Mononuclear cell (primary cell): ENCODE results near the gene DERL2. TPM values are rescaled to one million over a fixed set of nuclear protein-coding genes. Genes with fewer than 3 reads are reported as not detected.
A peak's percentile ranks its signal among the peaks of the same experiment; 100 is the strongest.

Experiments used
- H3K27me3 ChIP-seq: 2 replicates; pipeline ENCODE4 v1.6.0; 2011; ENCODE audit warnings: low read length, control low read depth; ENCODE audit not compliant: insufficient read depth
- H3K4me1 ChIP-seq: 2 replicates; pipeline ENCODE4 v1.5.1; 2011; ENCODE audit warnings: mild to moderate bottlenecking, low read length, control low read depth; ENCODE audit not compliant: insufficient read depth
- H3K4me3 ChIP-seq: 2 replicates; pipeline ENCODE4 v1.5.1; 2011; ENCODE audit warnings: mild to moderate bottlenecking, low read length, moderate library complexity
- H3K9me3 ChIP-seq: 2 replicates; pipeline ENCODE4 v1.5.1; 2011; ENCODE audit warnings: low read depth, mild to moderate bottlenecking, control low read depth, low read length
- total RNA-seq: library from RNA; depleted of rRNA; stranded (reverse); fragments of >200 nt; gene quantifications from one replicate; pipeline ENCODE4 v1.2.3, GENCODE V29; 2012

The DERL2 gene
- 49.4 TPM for total RNA-seq

DNA sequence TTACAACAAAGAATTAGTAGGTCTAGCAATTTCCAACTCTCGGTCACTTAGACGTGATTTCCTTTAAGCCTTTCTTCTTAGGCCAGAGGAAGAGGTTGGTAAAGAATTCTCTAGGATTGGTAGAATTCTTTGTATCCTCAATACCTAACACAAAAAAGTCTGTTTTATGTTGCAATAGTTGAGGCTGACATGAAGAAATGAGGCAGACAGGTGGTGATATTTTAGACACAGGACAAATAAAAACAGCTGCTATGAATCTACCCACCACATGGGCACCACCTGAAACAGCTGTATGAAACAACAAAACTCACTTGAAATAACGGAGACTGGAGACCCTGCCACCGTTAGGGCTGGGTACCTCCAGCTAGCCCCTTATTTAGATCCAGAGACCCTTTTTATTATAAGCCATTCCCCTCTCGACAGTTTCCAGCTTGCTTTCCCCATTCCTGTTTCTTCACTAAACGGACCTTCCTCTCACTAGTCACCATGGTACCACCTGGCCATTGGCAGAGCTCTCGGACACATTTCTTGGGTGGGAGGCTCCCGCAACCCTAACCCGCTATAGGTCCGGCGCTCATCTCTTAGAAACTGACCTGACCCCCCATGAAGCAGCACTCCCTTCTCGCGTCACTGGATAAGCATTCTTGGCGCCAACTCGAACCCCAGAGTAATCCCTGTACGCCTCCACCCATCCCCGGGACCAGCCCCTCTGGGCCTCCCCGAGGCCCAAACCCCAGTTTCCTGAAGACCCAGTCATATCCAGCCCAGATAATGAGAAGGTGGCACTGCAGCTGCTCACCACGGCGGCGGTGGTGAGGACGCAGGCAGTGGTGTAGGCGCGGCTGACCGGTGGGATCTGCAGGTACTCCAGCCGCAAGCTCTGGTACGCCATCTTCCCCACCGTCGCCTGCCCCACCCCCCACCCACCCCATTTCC is at the start of gene DERL2:
Gene DERL2 (minus strand): TSS at position 909 of the 936 bp plus-strand sequence. CDS start 17 bp downstream, at position 892.
- Histone ChIP-seq H3K9me3 (no peaks in the 10 kb centered on the region), H3K4me1 (peaks cover 33% of the 10 kb centered on the region), H3K4me3 (peak within 1 kb of the TSS; percentile 99), H3K27me3 (no peaks in the 10 kb centered on the region)

DNA sequence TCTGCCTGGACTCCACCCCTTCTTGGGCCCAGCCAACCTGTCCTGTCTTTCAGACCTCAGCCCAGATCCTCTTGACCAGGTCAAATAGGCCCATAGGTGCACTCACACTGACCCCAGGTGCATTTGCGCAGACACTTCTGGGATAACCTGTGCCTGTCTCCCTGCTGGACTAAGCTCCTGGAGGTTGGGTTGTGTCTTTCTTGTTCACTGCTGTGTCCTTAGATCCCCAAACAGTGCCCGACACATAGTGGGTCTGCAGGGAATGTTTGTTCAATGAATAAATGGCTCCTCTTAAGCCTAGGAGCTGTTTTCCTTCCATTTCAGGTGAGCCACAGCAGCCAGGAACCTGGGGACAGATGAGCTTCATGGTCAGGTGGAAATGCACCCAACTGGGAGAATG is 49.5 kb upstream of the DERL2 start:
- Histone ChIP-seq H3K4me1 (no peaks in the 10 kb centered on the region), H3K9me3 (no peaks in the 10 kb centered on the region), H3K4me3 (no peak overlapping the region), H3K27me3 (no peaks in the 10 kb centered on the region)

DNA sequence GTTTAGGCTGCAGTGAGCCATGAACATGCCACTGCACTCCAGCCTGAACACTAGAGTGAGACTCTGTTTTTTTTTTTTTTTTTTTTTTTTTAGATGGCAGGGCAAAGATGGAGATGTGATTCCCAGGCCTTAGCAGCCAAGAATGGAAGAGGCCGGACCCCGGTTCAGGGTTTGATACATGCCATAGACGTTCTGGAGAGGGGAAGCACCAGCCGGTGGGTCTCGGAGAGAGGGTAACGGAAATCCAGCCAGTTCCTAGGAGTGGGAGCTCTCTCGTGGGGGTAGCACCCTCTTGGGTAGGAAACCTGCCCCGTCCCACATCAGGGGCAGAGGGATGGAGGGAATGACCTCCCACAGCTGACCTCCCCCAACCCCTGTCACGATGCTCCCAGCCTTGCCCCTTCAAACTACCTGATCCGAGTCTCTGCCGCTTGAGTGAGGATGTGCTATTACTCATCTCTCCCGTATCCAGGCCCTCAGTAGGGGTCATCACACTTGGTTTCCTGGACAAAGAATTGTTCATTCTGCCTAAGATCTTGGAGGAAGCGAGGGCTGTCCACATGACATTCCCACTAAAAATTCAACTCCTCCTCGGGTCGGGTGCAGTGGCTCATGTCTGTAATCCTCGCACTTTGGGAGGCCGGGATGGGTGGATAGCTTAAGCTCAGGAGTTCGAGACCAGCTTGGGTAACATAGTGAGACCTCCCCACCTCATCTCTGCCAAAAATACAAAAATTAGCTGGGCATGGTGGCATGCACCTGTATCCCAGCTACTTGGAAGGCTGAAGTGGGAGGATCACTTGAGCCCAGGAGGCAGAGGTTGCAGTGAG is 47.7 kb upstream of the DERL2 start:
- Histone ChIP-seq H3K9me3 (no peaks in the 10 kb centered on the region), H3K4me1 (no peaks in the 10 kb centered on the region), H3K4me3 (no peak overlapping the region), H3K27me3 (no peaks in the 10 kb centered on the region)

DNA sequence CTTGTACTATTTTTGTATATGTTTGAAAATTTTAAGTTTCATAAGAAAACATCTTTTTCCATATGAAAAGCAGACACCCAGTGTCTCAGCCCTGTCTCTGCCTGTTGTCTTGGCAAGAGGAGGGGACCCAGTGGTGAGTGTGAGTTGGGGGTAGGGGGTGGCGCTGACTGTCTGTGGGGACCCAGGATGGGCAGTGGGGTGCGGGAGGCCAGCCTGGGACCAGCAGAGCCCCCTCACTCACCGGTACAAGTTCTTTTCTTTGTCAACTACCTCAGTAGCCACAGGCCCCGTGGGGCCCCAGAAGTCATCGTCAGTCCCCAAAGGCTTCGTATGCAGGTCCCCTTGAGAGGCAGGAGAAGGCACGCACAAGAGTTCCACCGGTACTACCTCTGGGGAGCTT is 46.6 kb upstream of the DERL2 start:
- Histone ChIP-seq H3K9me3 (no peaks in the 10 kb centered on the region), H3K4me3 (no peak overlapping the region), H3K4me1 (no peaks in the 10 kb centered on the region), H3K27me3 (no peaks in the 10 kb centered on the region)

DNA sequence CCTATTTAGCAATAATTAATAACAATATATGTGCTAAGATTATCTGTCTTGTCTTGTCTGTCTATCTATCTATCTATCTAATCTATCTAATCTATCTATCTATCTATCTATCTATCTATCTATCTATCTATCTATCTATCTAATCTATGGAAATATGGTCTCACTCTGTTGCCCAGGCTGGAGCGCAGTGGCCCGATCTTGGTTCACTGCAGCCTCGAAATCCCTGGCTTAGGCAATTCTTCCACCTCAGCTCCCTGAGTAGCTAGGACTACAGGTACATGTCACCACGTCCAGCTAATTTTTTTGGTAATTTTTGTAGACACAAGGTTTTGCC is 45.1 kb upstream of the DERL2 start:
- Histone ChIP-seq H3K4me1 (no peaks in the 10 kb centered on the region), H3K4me3 (no peak overlapping the region), H3K27me3 (no peaks in the 10 kb centered on the region), H3K9me3 (no peaks in the 10 kb centered on the region)

DNA sequence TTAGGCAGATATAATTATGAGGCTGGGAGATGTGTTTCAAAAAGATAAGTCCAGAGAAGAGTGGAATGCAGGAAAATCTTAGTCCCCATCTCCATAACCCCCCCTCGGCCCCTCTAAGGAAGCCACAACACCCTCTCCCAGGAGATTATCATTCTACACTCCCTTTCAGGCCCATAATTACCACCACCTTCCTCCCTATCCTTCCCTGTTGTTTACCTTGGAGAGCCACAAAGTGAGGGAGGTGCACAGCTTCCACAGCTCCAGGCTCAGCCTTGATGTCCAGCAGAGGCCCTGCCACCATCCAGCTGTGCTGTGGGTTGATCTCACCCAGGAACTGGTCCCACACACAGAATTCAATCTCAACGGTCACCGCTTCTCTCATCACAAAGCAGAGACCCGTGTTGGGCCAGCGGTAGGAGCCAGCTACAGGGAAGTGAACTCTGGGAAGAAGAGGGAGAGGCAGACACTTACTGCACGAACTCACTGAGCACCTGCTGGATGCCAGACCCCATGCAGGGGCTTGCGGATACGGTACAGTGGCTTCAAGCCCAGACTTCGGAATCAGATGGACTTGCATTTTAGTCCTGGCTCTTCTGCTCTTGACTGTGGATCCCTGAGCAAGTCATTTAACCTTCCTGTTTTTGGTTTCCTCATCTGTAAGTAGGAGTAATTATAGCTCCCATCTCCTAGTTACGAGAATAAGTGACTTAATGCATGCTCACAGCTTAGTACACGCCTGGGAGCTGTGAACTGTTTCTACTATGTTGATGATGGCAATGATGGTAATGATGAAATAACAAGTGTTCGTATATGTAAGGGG is 44.5 kb upstream of the DERL2 start:
- H3K4me3 ChIP-seq, result no peak overlapping the region
- H3K9me3 ChIP-seq, result no peaks in the 10 kb centered on the region
- H3K27me3 ChIP-seq, result no peaks in the 10 kb centered on the region
- no peaks in the 10 kb centered on the region for H3K4me1 ChIP-seq

DNA sequence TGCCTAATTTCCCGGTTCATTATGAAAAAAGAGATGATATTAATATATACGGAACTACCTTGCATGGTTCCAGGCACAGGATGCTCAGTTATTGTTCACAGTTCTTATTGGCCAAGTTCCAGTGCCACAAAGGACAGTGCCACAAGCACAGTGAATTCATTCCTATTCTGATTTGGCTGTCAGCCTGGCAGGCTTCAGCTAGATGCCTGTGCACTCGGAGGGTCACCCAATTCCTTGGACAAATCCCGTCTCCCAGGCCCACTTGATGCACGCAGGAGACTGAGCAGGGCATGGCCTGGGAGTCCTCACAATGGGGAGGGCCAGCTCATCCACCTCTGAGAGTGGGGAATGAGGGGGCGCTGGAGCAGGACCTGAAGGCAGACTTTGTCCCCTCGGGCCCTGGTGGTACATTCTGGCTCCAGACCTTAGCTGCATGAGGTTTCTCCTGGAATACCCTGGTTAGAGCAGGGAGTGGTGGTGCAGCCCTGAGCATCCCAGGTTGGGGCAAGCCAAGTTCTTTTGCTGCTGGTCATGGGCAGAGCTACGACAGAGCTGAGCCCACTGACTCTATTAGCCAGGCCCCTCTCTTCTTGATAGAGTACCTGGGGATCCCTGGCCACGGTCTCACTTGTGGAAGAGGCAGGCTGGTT is 41.7 kb upstream of the DERL2 start:
- H3K4me3 ChIP-seq, result no peak overlapping the region
- H3K27me3 ChIP-seq, result no peaks in the 10 kb centered on the region
- no peaks in the 10 kb centered on the region for H3K4me1 ChIP-seq
- no peaks in the 10 kb centered on the region for H3K9me3 ChIP-seq

DNA sequence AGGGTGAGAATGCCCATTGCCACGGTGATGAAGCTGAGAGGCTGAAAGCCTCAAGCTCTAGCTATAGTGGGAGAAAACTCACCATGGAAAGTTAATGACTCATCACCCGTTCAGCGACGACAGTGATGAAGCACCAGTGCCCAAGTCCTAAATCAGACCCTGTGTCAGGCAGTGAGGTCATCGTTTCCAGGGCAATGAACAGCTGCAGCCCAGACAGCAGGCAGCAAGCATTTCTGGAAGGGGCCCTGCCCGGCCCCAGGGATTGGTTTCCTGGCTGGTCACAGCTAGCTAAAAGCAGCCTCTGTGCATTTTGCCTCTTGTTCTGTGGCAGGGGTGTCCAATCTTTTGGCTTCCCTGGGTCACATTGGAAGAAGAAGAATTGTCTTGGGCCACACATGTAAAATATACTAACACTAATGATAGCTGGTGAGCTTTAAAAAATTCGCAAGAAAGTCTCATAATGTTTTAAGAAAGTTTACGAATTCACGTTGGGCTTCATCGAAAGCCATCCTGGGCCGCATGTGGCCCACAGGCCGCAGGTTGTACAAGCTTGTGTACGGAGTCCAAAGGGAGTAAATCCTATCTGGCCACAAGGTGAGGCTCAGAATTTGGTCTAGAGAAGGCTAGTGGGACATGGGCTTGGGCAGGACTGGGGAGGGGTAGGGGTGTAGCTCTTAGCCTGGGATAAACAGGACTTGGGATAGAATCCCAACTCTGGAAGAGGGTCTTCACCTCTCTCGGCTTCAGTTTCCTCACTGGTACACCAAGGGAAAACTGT is 41.0 kb upstream of the DERL2 start:
- no peak overlapping the region for H3K4me3 ChIP-seq
- H3K27me3 ChIP-seq, result no peaks in the 10 kb centered on the region
- H3K9me3 ChIP-seq, result no peaks in the 10 kb centered on the region
- no peaks in the 10 kb centered on the region for H3K4me1 ChIP-seq

DNA sequence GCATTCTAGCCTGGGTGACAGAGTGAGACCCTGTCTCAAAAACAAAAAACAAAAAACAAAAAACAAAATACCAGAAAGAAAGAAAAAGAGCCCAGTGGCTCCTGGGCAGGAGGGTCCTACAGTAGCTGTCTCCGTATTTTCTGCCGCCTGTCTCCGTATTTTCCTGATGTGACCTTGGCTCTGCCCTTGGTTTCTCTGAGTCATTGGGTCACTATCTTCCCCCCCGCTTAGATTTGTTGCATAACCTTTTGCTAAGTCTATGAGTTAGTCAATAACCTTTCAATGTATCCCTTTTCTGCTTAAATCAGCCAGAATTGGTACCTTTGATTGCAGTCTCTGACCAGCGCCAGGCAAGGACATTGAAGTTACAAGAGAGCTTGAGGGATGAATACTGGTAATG is 37.3 kb upstream of the DERL2 start:
- Histone ChIP-seq H3K4me1 (no peaks in the 10 kb centered on the region), H3K27me3 (no peaks in the 10 kb centered on the region), H3K9me3 (no peaks in the 10 kb centered on the region), H3K4me3 (no peak overlapping the region)

DNA sequence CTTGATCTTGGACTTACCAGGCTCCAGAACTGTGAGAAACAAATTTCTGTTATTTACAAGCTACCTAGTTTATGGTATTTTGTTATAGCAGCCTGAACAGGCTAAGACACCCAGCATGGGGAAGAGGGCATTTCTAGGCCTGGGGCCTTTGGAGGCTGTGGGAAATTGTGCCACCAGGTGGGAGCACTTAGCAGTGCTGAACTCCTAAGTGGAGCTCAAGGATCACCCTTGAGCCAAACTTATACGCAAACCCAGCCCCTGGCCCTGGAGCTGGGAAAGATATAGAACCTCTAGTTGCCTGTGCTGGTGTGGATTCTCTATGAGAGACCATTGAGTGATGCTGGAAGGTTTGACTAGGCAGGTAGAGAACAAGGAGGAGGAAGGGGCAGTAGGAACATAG is 36.5 kb upstream of the DERL2 start:
- Histone ChIP-seq H3K4me3 (no peak overlapping the region), H3K4me1 (no peaks in the 10 kb centered on the region), H3K9me3 (no peaks in the 10 kb centered on the region), H3K27me3 (no peaks in the 10 kb centered on the region)

DNA sequence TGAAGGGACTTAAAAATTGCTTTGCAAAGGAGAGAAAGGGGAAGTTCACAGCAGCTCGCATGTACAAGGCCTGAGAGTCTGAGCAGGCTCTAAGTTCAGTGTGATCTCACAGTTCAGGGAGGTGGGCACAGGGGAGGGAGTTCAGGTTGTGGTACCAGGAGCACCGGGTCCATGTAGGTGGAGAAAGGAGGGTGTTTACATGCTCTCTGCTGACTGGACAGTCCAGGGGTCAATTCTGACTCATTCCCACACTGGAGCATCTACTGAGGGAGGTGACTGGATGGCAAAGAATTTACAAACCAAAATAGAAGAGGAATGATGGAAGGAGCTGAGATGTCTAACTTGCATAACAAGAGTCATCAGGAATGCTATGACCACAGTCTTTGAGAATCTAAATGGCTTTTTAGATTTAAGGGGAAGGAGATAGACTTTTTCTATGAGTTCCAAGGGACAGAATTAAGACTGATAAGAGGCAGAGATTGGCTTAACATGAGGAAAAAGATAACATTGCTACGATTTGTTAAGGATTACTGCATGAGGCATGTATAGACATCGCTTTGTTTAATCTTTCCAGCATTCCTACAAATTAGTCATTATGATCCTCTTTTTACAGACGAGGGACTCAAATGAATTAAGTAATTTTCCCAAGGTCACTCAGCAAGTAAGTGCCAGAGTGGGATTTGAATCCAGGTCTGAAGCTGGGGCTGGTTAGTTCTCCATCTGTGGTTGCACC is 30.2 kb upstream of the DERL2 start:
- H3K4me3 ChIP-seq, result no peak overlapping the region
- no peaks in the 10 kb centered on the region for H3K27me3 ChIP-seq
- no peaks in the 10 kb centered on the region for H3K9me3 ChIP-seq
- peaks cover 21% of the 10 kb centered on the region for H3K4me1 ChIP-seq

DNA sequence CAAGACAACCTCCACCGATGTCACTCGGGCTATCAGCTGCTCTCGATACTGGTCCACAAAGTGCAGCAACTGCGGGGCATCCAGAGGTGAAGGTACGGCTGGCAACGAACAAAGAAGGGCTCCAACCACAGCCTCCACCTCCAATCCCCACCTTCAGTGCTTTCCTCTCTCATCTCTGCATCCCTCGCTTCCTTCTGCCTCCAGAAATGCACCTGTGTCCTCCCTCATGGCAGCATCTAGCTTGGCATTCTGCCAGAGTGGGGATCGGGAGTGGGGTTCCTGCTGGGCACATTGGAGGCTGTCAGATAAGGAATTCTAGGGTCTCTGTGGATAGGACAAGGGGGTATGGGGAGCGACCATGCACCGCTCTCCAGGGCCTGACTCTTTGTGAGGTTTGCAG is 29.0 kb upstream of the DERL2 start:
- no peak overlapping the region for H3K4me3 ChIP-seq
- no peaks in the 10 kb centered on the region for H3K9me3 ChIP-seq
- H3K4me1 ChIP-seq, result peaks cover 21% of the 10 kb centered on the region
- no peaks in the 10 kb centered on the region for H3K27me3 ChIP-seq

DNA sequence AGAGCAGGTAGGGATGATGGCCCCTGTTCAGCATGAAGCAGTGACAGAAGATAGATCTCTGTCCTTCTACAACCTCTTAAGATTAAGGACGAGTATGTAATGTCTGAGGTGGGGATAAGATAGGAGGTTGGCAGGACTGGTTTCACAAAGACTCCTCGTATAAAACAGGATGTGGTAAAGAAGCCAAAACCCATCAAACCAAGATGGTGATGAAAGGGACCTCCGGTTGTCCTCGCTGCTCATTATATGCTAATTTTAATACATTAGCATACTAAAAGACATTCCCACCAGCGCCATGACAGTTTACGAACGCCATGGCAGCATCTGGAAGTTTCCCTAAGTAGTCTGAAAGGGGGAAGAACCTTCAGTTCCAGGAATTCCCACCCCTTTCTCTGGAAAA is 27.6 kb upstream of the DERL2 start:
- Histone ChIP-seq H3K4me3 (no peak overlapping the region), H3K4me1 (peaks cover 21% of the 10 kb centered on the region), H3K9me3 (no peaks in the 10 kb centered on the region), H3K27me3 (no peaks in the 10 kb centered on the region)
